IMR-90 (cell line): ENCODE measurements around the gene SPARCL1. TPM values are rescaled to one million over a fixed set of nuclear protein-coding genes. Genes with fewer than 3 reads are reported as not detected.

Source experiments
- ATAC-seq: fragments of 200-7000 bp; cut with Tn5 transposase; 2 replicates; pipeline ENCODE4 v1.9.1; 2020; ENCODE audit warnings: low read depth, mild to moderate bottlenecking, moderate library complexity
- BruUV-seq: library from RNA; stranded (reverse); fragments of 400-500 nt; replicated peaks from 2 replicates; lab custom pipeline; 2021; lab: Mats Ljungman, UMichigan
- CTCF ChIA-PET: fragments of 300-600 bp; formaldehyde crosslinking; extraction: SDS; loops from one replicate; lab custom pipeline; 2021; ENCODE audit warnings: antibody characterized with exemption; lab: Yijun Ruan, JAX
- POLR2A ChIA-PET: fragments of 300-600 bp; sonication (Branson Sonifier 250); formaldehyde crosslinking; loops from one replicate; lab custom pipeline; 2022; ENCODE audit warnings: antibody characterized with exemption; ENCODE audit not compliant: unreplicated experiment; lab: Charles Lee
- DNase-seq: peaks from one replicate; pipeline ENCODE4 v3.0.0; 2013
- H2AFZ ChIP-seq: replicated peaks from 2 replicates; pipeline ENCODE3; 2013; ENCODE audit warnings: low read length, mild to moderate bottlenecking; ENCODE audit not compliant: poor library complexity
- H2AK5ac ChIP-seq: 2 replicates; pipeline ENCODE4 v1.6.1; 2013; ENCODE audit warnings: low read depth, low read length, inconsistent platforms
- H2AK9ac ChIP-seq: replicated peaks from 2 replicates; pipeline ENCODE3; 2013; ENCODE audit warnings: mild to moderate bottlenecking, low read depth, low read length, moderate library complexity; ENCODE audit not compliant: poor library complexity
- H2BK120ac ChIP-seq: 2 replicates; pipeline ENCODE4 v1.6.1; 2013; ENCODE audit warnings: low read depth, low read length, inconsistent platforms
- H2BK15ac ChIP-seq: 3 replicates; pipeline ENCODE4 v1.6.1; 2013; ENCODE audit warnings: low read depth, low read length, inconsistent platforms
- H2BK20ac ChIP-seq: 2 replicates; pipeline ENCODE4 v1.6.1; 2013; ENCODE audit warnings: low read depth, mild to moderate bottlenecking, inconsistent platforms, low read length, moderate library complexity
- H2BK5ac ChIP-seq: 2 replicates; pipeline ENCODE4 v1.6.1; 2013; ENCODE audit warnings: mild to moderate bottlenecking, low read depth, low read length, inconsistent platforms; ENCODE audit not compliant: poor library complexity, severe bottlenecking
- H3K14ac ChIP-seq: replicated peaks from 2 replicates; pipeline ENCODE4 v1.6.1; 2013; ENCODE audit warnings: low read depth, low read length, inconsistent platforms
- H3K18ac ChIP-seq: 2 replicates; pipeline ENCODE4 v1.6.1; 2013; ENCODE audit warnings: low read depth, low read length, control low read depth
- H3K23ac ChIP-seq: 2 replicates; pipeline ENCODE4 v1.6.1; 2013; ENCODE audit warnings: low read depth, low read length, inconsistent platforms
- H3K27ac ChIP-seq: 2 replicates; pipeline ENCODE4 v1.5.1; 2013; ENCODE audit warnings: mild to moderate bottlenecking, control low read depth, low read length; ENCODE audit not compliant: insufficient read depth
- H3K27me3 ChIP-seq: 2 replicates; pipeline ENCODE4 v1.6.1; 2013; ENCODE audit warnings: low read length; ENCODE audit not compliant: control insufficient read depth, insufficient read depth
- H3K36me3 ChIP-seq: 2 replicates; pipeline ENCODE4 v1.6.1; 2013; ENCODE audit warnings: low read length, mixed read lengths; ENCODE audit not compliant: control insufficient read depth, insufficient read depth
- H3K4ac ChIP-seq: 2 replicates; pipeline ENCODE4 v1.6.1; 2013; ENCODE audit warnings: low read depth, low read length, inconsistent platforms
- H3K4me1 ChIP-seq: 2 replicates; pipeline ENCODE4 v1.6.1; 2013; ENCODE audit warnings: low read length, mixed read lengths; ENCODE audit not compliant: control insufficient read depth, insufficient read depth
- H3K4me2 ChIP-seq: 2 replicates; pipeline ENCODE4 v1.6.1; 2013; ENCODE audit warnings: low read depth, mild to moderate bottlenecking, control low read depth, low read length, moderate library complexity
- H3K4me3 ChIP-seq: 2 replicates; pipeline ENCODE4 v1.5.1; 2013; ENCODE audit warnings: low read depth, mild to moderate bottlenecking, control low read depth, low read length, moderate library complexity; ENCODE audit not compliant: insufficient read depth
- H3K56ac ChIP-seq: 2 replicates; pipeline ENCODE4 v1.6.1; 2013; ENCODE audit warnings: low read length, inconsistent platforms; ENCODE audit not compliant: insufficient read depth; ENCODE audit errors: extremely low read depth
- H3K79me1 ChIP-seq, 2 experiments: 2 replicates each; pipeline ENCODE4 v1.6.1; 2013; ENCODE audit warnings: low read length in 2 of 2, inconsistent platforms in 1 of 2, low read depth in 1 of 2
- H3K9ac ChIP-seq: 2 replicates; pipeline ENCODE4 v1.6.1; 2013; ENCODE audit warnings: low read depth, low read length, control low read depth
- H3K9me1 ChIP-seq: 2 replicates; pipeline ENCODE4 v1.6.1; 2013; ENCODE audit warnings: low read length, inconsistent platforms; ENCODE audit not compliant: insufficient read depth
- H3K9me3 ChIP-seq: 2 replicates; pipeline ENCODE4 v1.6.1; 2013; ENCODE audit warnings: low read length; ENCODE audit not compliant: control insufficient read depth, insufficient read depth
- H4K20me1 ChIP-seq: 2 replicates; pipeline ENCODE4 v1.6.1; 2013; ENCODE audit warnings: low read length, inconsistent platforms; ENCODE audit not compliant: insufficient read depth
- H4K5ac ChIP-seq: 2 replicates; pipeline ENCODE4 v1.6.1; 2013; ENCODE audit warnings: mild to moderate bottlenecking, low read depth, low read length, control low read depth
- H4K8ac ChIP-seq, 2 experiments: 2 replicates each; pipeline ENCODE4 v1.6.1; 2013; ENCODE audit warnings: low read depth in 2 of 2, low read length in 2 of 2, control low read depth in 1 of 2, inconsistent platforms in 1 of 2
- H4K91ac ChIP-seq: 2 replicates; pipeline ENCODE4 v1.6.1; 2013; ENCODE audit warnings: low read depth, low read length, inconsistent platforms; ENCODE audit not compliant: insufficient read depth
- BHLHE40 ChIP-seq: fragments of 150-350 bp; IDR thresholded peaks from 2 replicates; pipeline ENCODE4 v1.6.1; 2016; ENCODE audit warnings: mild to moderate bottlenecking, low read depth, low read length
- CEBPB ChIP-seq: IDR thresholded peaks from 2 replicates; pipeline ENCODE4 v1.6.1; 2012; ENCODE audit warnings: low read depth, low read length, improper control_type of control experiment
- CHD1 ChIP-seq: IDR thresholded peaks from 2 replicates; pipeline ENCODE4 v1.6.1; 2012; ENCODE audit warnings: low read depth, low read length, improper control_type of control experiment
- FOS ChIP-seq: fragments of 150-350 bp; IDR thresholded peaks from 2 replicates; pipeline ENCODE4 v1.6.1; 2016; ENCODE audit warnings: low read depth, low read length
- MAFK ChIP-seq: IDR thresholded peaks from 2 replicates; pipeline ENCODE4 v1.6.1; 2012; ENCODE audit warnings: low read depth, low read length, improper control_type of control experiment
- MXI1 ChIP-seq: IDR thresholded peaks from 2 replicates; pipeline ENCODE4 v1.6.1; 2012; ENCODE audit warnings: low read depth, mild to moderate bottlenecking, low read length, moderate library complexity, borderline replicate concordance
- NFE2L2 ChIP-seq: fragments of 150-350 bp; IDR thresholded peaks from 2 replicates; pipeline ENCODE4 v1.6.1; 2016; ENCODE audit warnings: low read depth, mild to moderate bottlenecking, low read length
- POLR2A ChIP-seq: IDR thresholded peaks from 2 replicates; pipeline ENCODE4 v1.6.1; 2012; ENCODE audit warnings: mild to moderate bottlenecking, low read depth, low read length
- RAD21 ChIP-seq: IDR thresholded peaks from 2 replicates; pipeline ENCODE4 v1.6.1; 2012; ENCODE audit warnings: low read length, improper control_type of control experiment
- SMC3 ChIP-seq: fragments of 150-350 bp; IDR thresholded peaks from 2 replicates; pipeline ENCODE4 v1.6.1; 2016; ENCODE audit warnings: low read depth, mild to moderate bottlenecking, antibody characterized with exemption, low read length, moderate library complexity
- WGBS, 2 experiments: methylation state at CpG; one replicate each; pipeline versions ENCODE4 v1.1.5 to v1.1.7; 2013; ENCODE audit warnings: missing lambda C conversion rate in 2 of 2; ENCODE audit not compliant: insufficient read length in 1 of 2; ENCODE audit errors: extremely low coverage in 2 of 2; 5-methylcytosine and 5-hydroxymethylcytosine counted together
- dilution Hi-C: fragments of 300-500 bp; cut with HindIII; formaldehyde crosslinking; loops from one replicate; pipeline ENCODE4 v1.14.3; 2018; ENCODE audit warnings: low sequenced_read_pairs; ENCODE audit not compliant: unreplicated experiment
- in situ Hi-C: fragments of 300-500 bp; cut with MboI; formaldehyde crosslinking; loops from 3 replicates; pipeline ENCODE4 v1.14.3; 2019; ENCODE audit warnings: low sequenced_read_pairs, inconsistent platforms, mixed read lengths
- intact Hi-C: fragments of 100-400 bp; cut with micrococcal nuclease; formaldehyde crosslinking; loops from 2 replicates; pipeline ENCODE4 v1.10.0; 2022
- polyA plus RNA-seq, 3 experiments: library from polyadenylated mRNA; depleted of rRNA; stranded (reverse); fragments of >200 nt; gene quantifications; 2 replicates each; pipeline ENCODE4 v1.2.3, GENCODE V29; 2012; ENCODE audit warnings: low replicate concordance in 1 of 3
- total RNA-seq: library from RNA; depleted of rRNA; stranded (reverse); fragments of >200 nt; gene quantifications from 2 replicates; pipeline ENCODE4 v1.2.3, GENCODE V29; 2012
- TF ChIP-seq, protein P1 (sequence below): fragments of 150-350 bp; IDR thresholded peaks from 2 replicates; pipeline ENCODE4 v1.6.1; 2016; ENCODE audit warnings: low read depth, mild to moderate bottlenecking, low read length, moderate library complexity, borderline replicate concordance

SPARCL1 gene
- total and polyA plus RNA-seq, 2 of the 4 experiments (the other 2 are of a cell fraction) = not detected

DNA sequence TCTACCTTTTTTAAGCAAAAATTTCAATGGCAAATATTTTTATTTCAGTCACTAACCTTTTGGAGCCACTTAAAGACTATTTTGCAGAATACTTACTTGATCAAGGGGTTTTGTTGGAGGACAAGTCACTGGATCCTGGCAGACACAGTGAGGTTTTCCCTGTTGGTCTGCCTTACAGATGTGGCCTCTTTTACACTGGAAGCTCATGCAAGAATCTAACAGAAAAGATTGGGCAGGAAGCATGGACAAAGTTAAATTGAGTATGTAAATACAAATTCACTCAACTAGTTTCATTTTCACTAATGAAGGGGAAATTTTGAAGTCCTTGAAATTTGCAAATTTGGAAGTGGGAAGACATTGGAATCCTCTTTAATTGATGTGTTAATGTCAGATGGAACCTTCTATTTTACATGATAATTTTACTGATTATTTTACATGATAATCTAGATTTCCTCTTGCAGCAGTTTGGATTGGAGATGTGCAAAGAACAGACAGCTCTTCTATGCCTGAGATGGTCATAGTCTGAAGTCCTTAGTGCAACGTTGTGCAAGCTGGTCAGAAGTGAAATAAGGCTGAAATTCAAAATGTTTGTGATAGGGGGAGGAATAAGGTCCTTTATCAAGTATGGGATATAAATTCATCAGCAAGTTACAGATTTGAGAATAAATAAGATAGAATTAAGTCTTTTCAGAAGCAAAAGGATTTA is 38.4 kb downstream of the SPARCL1 start:
- dilution Hi-C loops (no loop called here), in situ Hi-C loops (no loop called here), intact Hi-C loops (no loop called here)
- no peak overlapping the region for H3K18ac ChIP-seq
- H3K4ac ChIP-seq = no peak overlapping the region
- no TSS peak for BruUV-seq
- DNase-seq (no peak), ATAC-seq (no peak)
- no peaks in the 10 kb centered on the region for H3K4me1 ChIP-seq
- no peaks in the 10 kb centered on the region for H4K20me1 ChIP-seq
- H3K9ac ChIP-seq = no peak overlapping the region
- H4K91ac ChIP-seq = no peak overlapping the region
- no peak overlapping the region for H3K23ac ChIP-seq
- H3K9me1 ChIP-seq = no peaks in the 10 kb centered on the region
- no peak overlapping the region for H3K27ac ChIP-seq
- no peak overlapping the region for H3K4me2 ChIP-seq
- H3K27me3 ChIP-seq = no peaks in the 10 kb centered on the region
- WGBS, 2 experiments = no CpG with 5 or more reads among the region's 1 CpG
- H4K8ac ChIP-seq = no peak overlapping the region
- H2BK5ac ChIP-seq = no peak overlapping the region
- H2BK15ac ChIP-seq = no peak overlapping the region
- no peak overlapping the region for H2BK20ac ChIP-seq
- no peaks in the 10 kb centered on the region for H3K9me3 ChIP-seq
- H3K4me3 ChIP-seq = no peak overlapping the region
- no peak overlapping the region for H2AK9ac ChIP-seq
- H2AFZ ChIP-seq = no peak overlapping the region
- H4K5ac ChIP-seq = no peak overlapping the region
- H2BK120ac ChIP-seq = no peak overlapping the region
- no peak overlapping the region for H3K14ac ChIP-seq
- ChIA-PET CTCF (interaction anchor here (0.7 kb wide), 1 partner anchor 15 kb away, joined by 3 read pairs; no protein-coding TSS in a partner anchor), POLR2A (no interaction called here)
- TF ChIP-seq RAD21 = no peak
- TF ChIP-seq, protein P1, sequence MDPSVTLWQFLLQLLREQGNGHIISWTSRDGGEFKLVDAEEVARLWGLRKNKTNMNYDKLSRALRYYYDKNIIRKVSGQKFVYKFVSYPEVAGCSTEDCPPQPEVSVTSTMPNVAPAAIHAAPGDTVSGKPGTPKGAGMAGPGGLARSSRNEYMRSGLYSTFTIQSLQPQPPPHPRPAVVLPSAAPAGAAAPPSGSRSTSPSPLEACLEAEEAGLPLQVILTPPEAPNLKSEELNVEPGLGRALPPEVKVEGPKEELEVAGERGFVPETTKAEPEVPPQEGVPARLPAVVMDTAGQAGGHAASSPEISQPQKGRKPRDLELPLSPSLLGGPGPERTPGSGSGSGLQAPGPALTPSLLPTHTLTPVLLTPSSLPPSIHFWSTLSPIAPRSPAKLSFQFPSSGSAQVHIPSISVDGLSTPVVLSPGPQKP = no peak
- TF ChIP-seq FOS = no peak
- TF ChIP-seq CEBPB = no peak
- no peak for TF ChIP-seq POLR2A
- TF ChIP-seq CHD1 = no peak
- TF ChIP-seq NFE2L2 = no peak
- TF ChIP-seq MAFK = no peak
- no peak for TF ChIP-seq BHLHE40
- TF ChIP-seq SMC3 = no peak
- no peak for TF ChIP-seq MXI1
- H2AK5ac ChIP-seq = no peak overlapping the region
- H3K56ac ChIP-seq = no peak overlapping the region
- no peaks in the 10 kb centered on the region for H3K36me3 ChIP-seq
- H3K79me1 ChIP-seq = no peaks in the 10 kb centered on the region
